Cortex of kidney (tissue), 1 donor: ENCODE data around the gene IQCF5.
"Not testable (repeated sequence)": the region's sequence is repeated elsewhere in the genome, so short reads cannot be mapped to it uniquely, and the experiment has no call there.

Experiments used
- DNase-seq: peaks from one replicate; lab custom pipeline; 2025; lab: John Stamatoyannopoulos, UW

IQCF5 gene

GRCh38 chr3:51875501-51875900 is at the start of gene IQCF5:
IQCF5 (minus strand) TSS chr3:51875601; CDS start chr3:51875531, 70 bp downstream.
- no peak for DNase-seq

- no peak for DNase-seq
Measured at GRCh38 chr3:51921081-51921578, 45.7 kb upstream of the IQCF5 start.

GRCh38 chr3:51916418-51916817 is 41.0 kb upstream of the IQCF5 start:
- no peak for DNase-seq

DNA sequence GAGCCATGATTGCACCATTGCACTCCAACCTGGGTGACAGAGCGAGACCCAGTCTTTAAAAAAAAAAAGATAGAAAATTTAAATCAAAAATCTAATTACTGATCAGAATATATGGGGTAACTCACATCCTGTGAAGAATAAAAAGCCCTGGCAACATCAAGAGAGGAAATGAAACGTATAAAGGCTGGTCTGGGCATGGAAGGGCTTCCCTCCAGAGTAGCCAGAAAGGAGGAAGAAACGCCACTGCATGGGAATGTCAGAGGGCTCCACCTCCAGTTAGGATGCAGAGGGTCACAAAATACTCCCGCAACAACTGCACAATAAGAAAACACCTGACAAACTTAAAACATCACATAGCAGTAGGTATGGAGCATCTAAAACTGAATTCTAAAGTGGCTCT is 32.6 kb upstream of the IQCF5 start:
- DNase-seq: no peak

DNA sequence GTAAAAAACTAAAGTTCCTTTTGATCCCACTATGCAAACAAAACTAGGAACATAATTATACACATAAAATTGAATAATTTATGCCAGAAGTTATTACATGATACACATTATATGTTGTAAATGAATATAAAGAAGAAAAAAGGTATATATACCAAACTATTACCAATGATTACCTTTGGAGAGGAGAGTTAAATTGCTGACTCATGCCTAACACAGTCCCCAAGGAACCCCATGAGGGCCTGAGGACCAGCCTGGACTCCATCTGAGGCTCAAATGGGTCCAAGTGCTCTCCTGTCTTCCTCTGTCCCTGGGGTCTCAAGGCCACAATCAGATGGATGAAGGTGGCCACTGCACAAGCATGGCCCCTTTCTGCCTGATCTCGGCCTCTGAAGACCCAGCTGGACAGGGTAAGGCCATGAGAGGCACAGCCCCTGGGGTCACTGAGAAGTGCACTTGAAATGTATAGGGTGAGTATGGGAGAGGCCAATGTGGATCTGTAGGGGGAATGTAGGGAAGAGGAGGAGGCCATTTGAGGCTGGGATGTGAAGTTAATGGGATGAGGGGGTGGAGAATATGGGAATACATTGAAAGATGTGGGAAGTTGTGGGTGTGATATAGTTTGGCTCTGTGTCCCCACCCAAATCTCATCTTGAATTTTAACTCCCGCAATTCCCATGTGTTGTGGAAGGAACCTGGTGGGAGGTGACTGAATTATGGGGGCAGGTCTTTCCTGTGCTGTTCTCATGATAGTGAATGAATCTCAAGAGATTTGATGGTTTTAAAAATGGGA is 28.8 kb upstream of the IQCF5 start:
- DNase-seq: no peak

GRCh38 chr3:51902361-51902760 is 27.0 kb upstream of the IQCF5 start:
- not testable (repeated sequence) for DNase-seq

GRCh38 chr3:51900043-51900442 is 24.6 kb upstream of the IQCF5 start:
- not testable (repeated sequence) for DNase-seq

DNA sequence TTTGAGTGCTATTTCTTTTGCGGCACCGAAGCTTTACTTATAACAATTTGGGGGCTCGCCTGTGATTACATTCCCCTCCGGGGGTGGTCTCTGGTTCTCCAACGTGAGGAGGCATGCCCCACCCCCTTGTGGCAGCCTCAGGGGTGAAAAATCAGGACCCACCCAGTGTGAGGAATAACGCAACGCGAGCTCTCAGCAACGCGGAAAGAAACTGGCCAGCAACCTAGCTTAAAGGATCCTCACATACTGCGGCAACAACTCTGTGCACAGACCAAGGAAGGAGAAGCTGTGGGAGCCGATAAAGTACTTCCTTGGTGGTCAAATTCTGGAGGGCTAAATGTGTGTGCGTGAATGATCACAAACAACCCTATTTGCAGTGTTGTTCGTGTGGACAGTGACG is 22.0 kb upstream of the IQCF5 start:
- DNase-seq: no peak

DNA sequence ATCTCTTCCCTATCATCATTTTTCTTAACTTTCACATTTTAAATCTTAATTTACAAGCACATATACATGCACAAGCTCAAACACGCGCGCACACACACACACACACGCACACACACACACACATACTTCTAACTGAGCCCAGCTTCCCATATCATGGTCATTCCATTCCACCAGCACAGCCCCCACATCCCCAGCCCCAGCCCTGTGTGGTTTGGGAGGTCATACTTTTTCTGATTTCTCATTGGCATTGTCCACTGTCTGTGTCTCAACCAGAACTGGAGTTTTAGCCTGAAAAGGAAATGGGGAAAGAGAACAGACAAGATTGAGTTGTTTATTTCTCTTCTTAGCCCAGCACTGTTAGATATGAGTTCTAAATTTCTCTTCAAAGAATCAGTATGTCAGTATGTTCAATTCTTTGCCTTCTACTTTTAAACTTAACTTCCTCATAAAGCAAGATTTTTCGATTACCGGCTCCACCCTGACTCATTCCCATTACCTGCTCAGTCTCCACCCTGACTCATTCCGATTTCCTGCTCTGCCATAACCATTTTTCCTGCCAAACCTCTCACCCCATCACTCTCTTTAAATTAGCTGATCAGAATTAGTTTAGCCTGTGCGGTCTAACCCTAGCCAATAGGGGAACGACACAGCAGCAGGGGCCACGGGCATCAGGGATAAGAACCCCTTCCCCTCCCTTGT is 21.4 kb upstream of the IQCF5 start:
- no peak for DNase-seq

DNA sequence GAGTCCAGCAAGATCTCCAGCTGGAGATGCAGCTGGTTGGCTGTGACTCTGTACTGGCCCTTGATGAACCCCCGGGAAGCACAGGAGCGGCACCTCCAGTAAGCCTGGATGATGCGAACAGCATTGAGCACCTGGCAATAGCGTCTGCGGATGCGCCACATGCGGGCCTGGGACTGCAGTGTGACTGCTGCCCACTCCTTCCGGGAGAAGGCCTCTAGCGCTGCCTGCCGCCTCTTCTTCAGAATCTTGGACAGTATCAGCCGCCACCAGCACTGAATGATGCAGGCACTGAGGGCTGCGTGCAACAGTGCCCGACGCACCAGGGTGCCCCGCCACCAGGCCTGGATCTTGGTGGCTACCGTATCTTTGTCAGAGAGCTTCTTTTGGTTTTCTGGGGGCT is 19.5 kb upstream of the IQCF5 start:
- DNase-seq: no peak

DNA sequence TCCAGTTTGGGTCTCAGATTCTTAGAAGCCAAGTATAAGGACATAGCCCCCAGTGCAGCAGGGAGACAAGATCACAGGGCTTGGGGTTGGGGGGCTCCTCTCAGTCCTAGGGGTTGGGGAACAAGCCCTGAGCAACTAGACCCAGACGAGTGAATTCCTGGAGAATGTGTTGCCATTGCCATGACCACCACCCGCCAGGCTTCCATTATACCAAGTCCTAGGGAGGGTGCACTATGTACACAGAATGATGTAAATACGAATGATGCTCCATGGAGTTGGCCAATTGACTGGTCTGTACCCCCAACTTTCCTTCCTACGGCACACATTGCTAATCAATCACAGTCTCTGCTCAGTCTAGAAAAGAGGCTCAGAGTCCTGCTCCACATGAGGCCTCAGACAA is 19.0 kb upstream of the IQCF5 start:
- no peak for DNase-seq

GRCh38 chr3:51891242-51892039 is 16.0 kb upstream of the IQCF5 start:
- DNase-seq: no peak

GRCh38 chr3:51888463-51889105 is 13.2 kb upstream of the IQCF5 start:
- DNase-seq: no peak

DNA sequence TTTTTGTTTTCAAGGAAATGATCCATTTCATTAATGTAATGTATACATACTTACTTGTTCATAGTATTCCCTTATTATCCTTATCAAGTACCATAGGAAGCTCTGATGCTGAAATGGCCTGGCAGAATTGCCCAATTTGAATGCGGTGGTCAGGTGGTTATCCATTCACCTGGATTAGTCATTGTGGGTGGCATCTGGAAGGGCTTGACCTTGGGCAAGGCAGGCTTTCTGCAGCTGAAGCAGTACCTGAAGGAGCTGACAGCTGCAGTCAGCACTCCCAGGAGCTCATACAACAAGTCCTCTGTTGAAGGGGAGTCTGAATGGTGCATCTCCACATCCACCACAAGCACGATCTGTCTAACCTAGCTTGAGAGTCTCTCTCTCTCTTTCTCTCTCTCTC is 12.2 kb upstream of the IQCF5 start:
- no peak for DNase-seq

DNA sequence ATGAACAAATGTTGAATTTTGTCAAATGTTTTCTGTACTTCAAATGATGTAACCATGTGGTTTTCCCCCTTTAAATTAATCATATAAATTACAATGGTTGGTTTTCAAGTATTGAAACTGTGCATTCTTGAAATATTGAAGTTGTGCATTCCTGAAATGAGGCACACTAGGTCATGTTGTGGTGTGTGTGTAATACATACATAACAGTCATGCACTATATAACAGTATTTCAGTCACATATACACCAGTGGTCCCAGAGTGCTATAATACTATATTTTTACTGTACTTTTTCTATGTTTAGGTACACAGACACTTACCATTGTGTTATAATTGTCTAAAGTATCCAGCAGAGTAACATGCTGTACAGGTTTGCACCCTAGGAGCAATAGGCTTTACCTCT is 11.0 kb upstream of the IQCF5 start:
- no peak for DNase-seq

DNA sequence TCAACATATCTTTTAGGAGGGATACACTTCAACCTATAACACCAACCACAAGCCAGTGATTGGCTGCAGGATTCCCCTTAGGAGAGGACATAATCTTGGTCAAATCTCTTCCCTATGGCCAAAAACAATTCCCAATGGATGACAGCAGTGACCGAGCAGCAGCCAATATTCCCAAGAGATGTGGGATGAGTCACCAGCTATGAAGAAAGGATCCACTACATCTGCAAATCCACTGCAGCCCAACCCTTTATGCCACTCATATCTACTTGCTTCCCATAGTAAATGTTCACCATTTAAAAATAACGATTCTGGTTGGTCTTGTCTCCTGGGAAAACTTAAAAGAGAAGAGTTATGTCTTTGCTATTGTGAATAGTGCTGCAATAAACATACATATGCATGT is 4.5 kb upstream of the IQCF5 start:
- no peak for DNase-seq

GRCh38 chr3:51876186-51876585 is 785 bp upstream of the IQCF5 start:
- no peak for DNase-seq

GRCh38 chr3:51874889-51875288 is 512 bp downstream of the IQCF5 start:
- DNase-seq: no peak

- no peak for DNase-seq
Measured at GRCh38 chr3:51874411-51874810, 990 bp downstream of the IQCF5 start.

DNA sequence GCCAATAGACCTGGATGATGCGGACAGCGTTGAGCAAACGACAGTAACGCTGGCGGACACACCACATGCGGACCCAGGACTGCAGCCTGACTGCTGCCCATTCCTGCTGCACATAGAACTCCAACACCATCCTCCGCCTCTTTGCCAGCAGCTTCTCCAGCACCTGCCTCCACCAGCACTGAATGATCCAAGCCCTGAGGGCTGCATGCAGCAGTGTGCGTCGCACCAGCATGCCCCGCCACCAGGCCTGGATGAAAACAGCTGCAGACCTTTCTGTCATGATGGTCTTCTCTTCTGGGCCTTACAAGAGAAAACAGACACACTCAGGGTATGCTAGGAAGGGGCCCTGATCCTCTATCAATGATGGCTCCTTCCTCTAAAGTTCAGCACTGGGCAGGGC is 1.5 kb downstream of the IQCF5 start:
- no peak for DNase-seq

DNA sequence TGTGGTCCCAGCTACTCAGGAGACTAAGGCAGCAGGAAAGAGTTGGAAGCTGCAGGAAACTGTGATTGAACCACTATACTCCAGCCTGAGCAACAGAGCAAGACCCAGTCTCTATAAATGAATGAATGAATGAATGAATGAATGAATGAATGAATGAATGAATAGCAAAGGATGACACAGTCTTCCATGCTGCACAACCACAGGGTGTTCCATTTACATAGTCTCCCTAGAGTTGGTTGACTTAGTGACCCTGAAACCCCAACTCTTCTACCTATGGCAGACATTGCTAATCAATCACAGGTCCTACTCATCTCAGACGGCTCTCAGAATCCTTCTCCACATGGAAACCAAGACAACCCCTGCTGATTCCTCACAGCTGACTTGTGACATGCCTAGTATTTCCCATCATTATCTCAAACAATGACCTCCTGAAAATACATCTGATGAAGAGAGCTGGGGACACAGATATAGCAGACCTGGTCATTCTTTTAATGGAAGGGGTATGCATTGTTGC is 2.1 kb downstream of the IQCF5 start:
- DNase-seq: no peak

GRCh38 chr3:51869304-51869703 is 6.1 kb downstream of the IQCF5 start:
- no peak for DNase-seq
